ENCODE data around the gene ZSCAN20. TPM values are rescaled to one million over a fixed set of nuclear protein-coding genes. Genes with fewer than 3 reads are reported as not detected.

The ZSCAN20 gene
- total and polyA plus RNA-seq, 9 of the 15 experiments (the other 6 are each of a cell fraction or from before 2014, with no cell fraction given) = 0.36 to 3.3 (median 2.0) TPM

DNA sequence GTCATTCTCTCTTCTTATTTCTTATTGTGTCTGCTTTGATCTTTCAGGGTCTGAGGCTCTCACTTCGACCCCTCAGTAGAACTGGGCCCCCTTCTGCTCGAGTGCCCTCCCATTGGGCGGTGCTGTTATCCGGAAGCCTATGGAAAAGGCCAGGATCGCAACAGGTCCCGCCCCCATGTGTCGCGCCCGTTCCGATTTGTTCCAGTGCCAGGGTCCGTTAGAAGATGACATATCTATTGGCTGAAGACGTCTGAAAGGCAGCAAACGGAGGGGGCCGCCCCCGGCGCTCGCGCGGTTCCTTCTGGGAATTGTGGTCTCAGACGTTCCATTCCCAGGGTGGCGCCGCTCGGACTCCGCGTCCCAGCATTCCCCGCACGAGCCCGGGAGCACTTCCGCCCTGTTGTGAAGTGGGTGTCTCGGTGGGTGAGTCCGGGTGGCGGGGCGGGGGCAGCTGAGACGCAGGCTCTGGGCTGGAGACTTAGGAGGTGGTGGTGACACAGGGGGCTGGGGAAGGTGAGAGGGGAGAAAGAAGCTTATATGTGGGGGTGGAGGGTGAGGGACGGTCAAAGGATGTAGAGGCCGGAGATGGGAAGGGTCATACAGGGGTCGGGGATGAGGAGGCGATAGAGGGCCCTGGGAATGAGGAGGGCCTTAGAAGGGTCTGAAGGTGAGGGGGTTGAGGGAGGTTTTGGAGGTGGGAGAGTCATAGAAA, at the start of gene ZSCAN20 (continued):
- TF ChIP-seq FOXA3 (CRISPR knock-in tag; conservative IDR thresholded peaks at IDR 0.05 in 1 of 2, IDR thresholded peaks at IDR 0.05 in 1 of 2) (no peak), NFIX (CRISPR knock-in tag; IDR thresholded peaks at IDR 0.05; ENCODE audit: low read depth) (no peak), JUND (IDR thresholded peaks at IDR 0.05; ENCODE audit: borderline replicate concordance, low read depth, low read length) (peak; percentile 41), JUND (tag; IDR thresholded peaks at IDR 0.05; ENCODE audit: borderline replicate concordance, low read depth, low read length) (no peak; the same call in 2 of the 3 replicates), PHB (CRISPR knock-in tag; IDR thresholded peaks at IDR 0.05) (no peak), ZNF695 (CRISPR knock-in tag; IDR thresholded peaks at IDR 0.05) (no peak), ZNF655 (CRISPR knock-in tag; IDR thresholded peaks at IDR 0.05) (no peak), PML (IDR thresholded peaks at IDR 0.05; ENCODE audit: low read length) (no peak), ZNF445 (CRISPR knock-in tag; IDR thresholded peaks at IDR 0.05; ENCODE audit: low read depth) (no peak), ZBTB5 (IDR thresholded peaks at IDR 0.05) (no peak), BDP1 (IDR thresholded peaks at IDR 0.05; ENCODE audit: insufficient read depth, insufficient read length) (no peak), ZNF232 (CRISPR knock-in tag; IDR thresholded peaks at IDR 0.05) (no peak), BRF1 (IDR thresholded peaks at IDR 0.05; ENCODE audit: borderline replicate concordance, extremely low read depth, insufficient read length) (no peak), RBM17 (IDR thresholded peaks at IDR 0.05; ENCODE audit: borderline replicate concordance, low read depth, low read length) (no peak), C11orf30 (IDR thresholded peaks at IDR 0.05; ENCODE audit: low read depth) (no peak), ZSCAN29 (IDR thresholded peaks at IDR 0.05) (no peak), TEAD1 (CRISPR knock-in tag; IDR thresholded peaks at IDR 0.05) (no peak), FOXK1 (CRISPR knock-in tag; IDR thresholded peaks at IDR 0.05; ENCODE audit: borderline replicate concordance) (no peak)
- TF ChIP-seq, protein P1, sequence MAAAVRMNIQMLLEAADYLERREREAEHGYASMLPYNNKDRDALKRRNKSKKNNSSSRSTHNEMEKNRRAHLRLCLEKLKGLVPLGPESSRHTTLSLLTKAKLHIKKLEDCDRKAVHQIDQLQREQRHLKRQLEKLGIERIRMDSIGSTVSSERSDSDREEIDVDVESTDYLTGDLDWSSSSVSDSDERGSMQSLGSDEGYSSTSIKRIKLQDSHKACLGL (CRISPR knock-in tag; IDR thresholded peaks at IDR 0.05; ENCODE audit: borderline replicate concordance, poor library complexity, severe bottlenecking) = no peak
- TF ChIP-seq, protein P2, sequence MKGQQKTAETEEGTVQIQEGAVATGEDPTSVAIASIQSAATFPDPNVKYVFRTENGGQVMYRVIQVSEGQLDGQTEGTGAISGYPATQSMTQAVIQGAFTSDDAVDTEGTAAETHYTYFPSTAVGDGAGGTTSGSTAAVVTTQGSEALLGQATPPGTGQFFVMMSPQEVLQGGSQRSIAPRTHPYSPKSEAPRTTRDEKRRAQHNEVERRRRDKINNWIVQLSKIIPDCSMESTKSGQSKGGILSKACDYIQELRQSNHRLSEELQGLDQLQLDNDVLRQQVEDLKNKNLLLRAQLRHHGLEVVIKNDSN (CRISPR knock-in tag; IDR thresholded peaks at IDR 0.05) = no peak
- TF ChIP-seq, protein P3, sequence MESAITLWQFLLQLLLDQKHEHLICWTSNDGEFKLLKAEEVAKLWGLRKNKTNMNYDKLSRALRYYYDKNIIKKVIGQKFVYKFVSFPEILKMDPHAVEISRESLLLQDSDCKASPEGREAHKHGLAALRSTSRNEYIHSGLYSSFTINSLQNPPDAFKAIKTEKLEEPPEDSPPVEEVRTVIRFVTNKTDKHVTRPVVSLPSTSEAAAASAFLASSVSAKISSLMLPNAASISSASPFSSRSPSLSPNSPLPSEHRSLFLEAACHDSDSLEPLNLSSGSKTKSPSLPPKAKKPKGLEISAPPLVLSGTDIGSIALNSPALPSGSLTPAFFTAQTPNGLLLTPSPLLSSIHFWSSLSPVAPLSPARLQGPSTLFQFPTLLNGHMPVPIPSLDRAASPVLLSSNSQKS (CRISPR knock-in tag; IDR thresholded peaks at IDR 0.05) = no peak
- TF ChIP-seq, protein P4, sequence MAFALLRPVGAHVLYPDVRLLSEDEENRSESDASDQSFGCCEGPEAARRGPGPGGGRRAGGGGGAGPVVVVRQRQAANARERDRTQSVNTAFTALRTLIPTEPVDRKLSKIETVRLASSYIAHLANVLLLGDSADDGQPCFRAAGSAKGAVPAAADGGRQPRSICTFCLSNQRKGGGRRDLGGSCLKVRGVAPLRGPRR (CRISPR knock-in tag; IDR thresholded peaks at IDR 0.05) = no peak

All from K562 (cell line).